Gastroesophageal sphincter (tissue), 4 donors: ENCODE results near the gene NSD2. TPM values are rescaled to one million over a fixed set of nuclear protein-coding genes. Genes with fewer than 3 reads are reported as not detected.

ENCODE experiments used
- ATAC-seq: fragments of 150-250 bp; one replicate; pipeline ENCODE4 v1.9.1; 2016; ENCODE audit warnings: mild to moderate bottlenecking, moderate library complexity
- H3K27ac ChIP-seq, 4 donors: fragments of 200-600 bp; sonication (generic) in 3 of 4; 1 replicate in 3 of 4; 2 replicates in 1 of 4; pipeline ENCODE4 v1.5.1; 2016 to 2019
- H3K27me3 ChIP-seq: fragments of 200-600 bp; sonication (generic); one replicate; pipeline ENCODE4 v1.5.1; 2019
- H3K36me3 ChIP-seq, 2 donors: fragments of 200-600 bp; sonication (generic); one replicate each; pipeline ENCODE4 v1.5.1; 2019; ENCODE audit warnings: control low read depth in 1 of 2
- H3K4me1 ChIP-seq, 3 donors: fragments of 200-600 bp; sonication (generic); 1 replicate in 2 of 3; 2 replicates in 1 of 3; pipeline ENCODE4 v1.5.1; 2016 to 2019; ENCODE audit warnings: control low read depth in 2 of 3
- H3K4me3 ChIP-seq, 2 donors: fragments of 200-600 bp; sonication (generic); one replicate each; pipeline ENCODE4 v1.5.1; 2019; ENCODE audit warnings: mild to moderate bottlenecking in 1 of 2, moderate library complexity in 1 of 2
- H3K9me3 ChIP-seq, 3 donors: fragments of 200-600 bp; sonication (generic); one replicate each; pipeline ENCODE4 v1.5.1; 2017 to 2019; ENCODE audit warnings: control low read depth in 2 of 3
- CTCF ChIP-seq, 4 experiments: fragments of 200-600 bp in 2 of 4; fragments of 450-650 bp in 2 of 4; sonication (generic) in 1 of 4; IDR thresholded peaks; one replicate each; pipeline ENCODE4 v1.5.1; 2017 to 2019; ENCODE audit warnings: antibody characterized with exemption in 4 of 4, mild to moderate bottlenecking in 2 of 4, moderate library complexity in 2 of 4
- EP300 ChIP-seq: sonication (generic); formaldehyde crosslinking; IDR thresholded peaks from one replicate; pipeline ENCODE4 v1.6.1; 2017; ENCODE audit warnings: antibody characterized with exemption, mild to moderate bottlenecking
- POLR2A ChIP-seq, 2 donors: fragments of 450-650 bp; IDR thresholded peaks; one replicate each; pipeline ENCODE4 v1.6.1; 2017; ENCODE audit warnings: antibody characterized with exemption in 2 of 2, mild to moderate bottlenecking in 2 of 2, moderate library complexity in 1 of 2
- POLR2AphosphoS5 ChIP-seq: sonication (generic); formaldehyde crosslinking; IDR thresholded peaks from one replicate; pipeline ENCODE4 v1.6.1; 2017; ENCODE audit warnings: antibody characterized with exemption
- WGBS, 2 donors: methylation state at CpG; one replicate each; pipeline ENCODE4 v1.1.5; 2018; ENCODE audit warnings: low coverage in 1 of 2; 5-methylcytosine and 5-hydroxymethylcytosine counted together
- total RNA-seq, 4 donors: library from RNA; depleted of rRNA; stranded (reverse); fragments of >200 nt; gene quantifications; one replicate each; pipeline ENCODE4 v1.1.0, GENCODE V29; 2016

The NSD2 gene
- total RNA-seq, 4 donors from 2014 or later: 37.8 to 47.3 (median 39.4) TPM

DNA sequence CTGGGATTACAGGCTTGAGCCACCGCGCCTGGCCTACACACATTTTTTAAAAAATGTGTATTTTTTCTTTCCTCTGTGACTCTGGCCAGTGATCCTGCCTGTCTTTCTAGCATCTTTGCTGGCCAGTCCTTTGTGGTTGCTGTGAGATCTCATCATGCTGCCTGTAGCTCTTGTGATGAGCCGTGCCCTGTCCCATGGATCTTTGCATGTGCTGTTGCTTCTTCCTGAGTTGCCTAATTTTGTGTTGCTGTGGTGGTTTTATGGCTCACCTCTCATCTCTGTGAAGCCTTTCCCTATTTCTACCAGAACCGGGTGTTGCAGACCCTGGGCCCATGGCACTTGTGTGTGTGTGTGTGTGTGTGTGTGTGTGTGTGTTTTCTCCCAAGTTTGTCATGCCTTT is 8.3 kb downstream of the NSD2 start:
- TF ChIP-seq EP300 (no peak), POLR2A (IDR thresholded peaks at IDR 0.05) (no peak), POLR2AphosphoS5 (no peak), CTCF (IDR thresholded peaks at IDR 0.05) (no peak)
- Histone ChIP-seq H3K27me3 (no peaks in the 10 kb centered on the region), H3K4me1 (no peaks in the 10 kb centered on the region), H3K4me3 (no peak overlapping the region), H3K27ac (no peak overlapping the region), H3K36me3 (no peaks in the 10 kb centered on the region), H3K9me3 (no peaks in the 10 kb centered on the region)
- ATAC-seq: no peak
- 83 to 89% methylated on average over 1 to 4 of the region's 4 CpGs for WGBS, 2 donors

GRCh38 chr4:1880332-1880731 is 9.1 kb downstream of the NSD2 start:
- no peaks in the 10 kb centered on the region for H3K9me3 ChIP-seq
- ATAC-seq: no peak
- H3K36me3 ChIP-seq: no peaks in the 10 kb centered on the region
- H3K4me3 ChIP-seq: no peak overlapping the region
- H3K4me1 ChIP-seq: no peaks in the 10 kb centered on the region
- TF ChIP-seq CTCF (IDR thresholded peaks at IDR 0.05): no peak
- no peak for TF ChIP-seq EP300
- no peak for TF ChIP-seq POLR2AphosphoS5
- no peak for TF ChIP-seq POLR2A (IDR thresholded peaks at IDR 0.05)
- no peak overlapping the region for H3K27ac ChIP-seq
- no peaks in the 10 kb centered on the region for H3K27me3 ChIP-seq
- WGBS, 2 donors: 90 to 100% methylated on average over 1 of the region's 1 CpG

DNA sequence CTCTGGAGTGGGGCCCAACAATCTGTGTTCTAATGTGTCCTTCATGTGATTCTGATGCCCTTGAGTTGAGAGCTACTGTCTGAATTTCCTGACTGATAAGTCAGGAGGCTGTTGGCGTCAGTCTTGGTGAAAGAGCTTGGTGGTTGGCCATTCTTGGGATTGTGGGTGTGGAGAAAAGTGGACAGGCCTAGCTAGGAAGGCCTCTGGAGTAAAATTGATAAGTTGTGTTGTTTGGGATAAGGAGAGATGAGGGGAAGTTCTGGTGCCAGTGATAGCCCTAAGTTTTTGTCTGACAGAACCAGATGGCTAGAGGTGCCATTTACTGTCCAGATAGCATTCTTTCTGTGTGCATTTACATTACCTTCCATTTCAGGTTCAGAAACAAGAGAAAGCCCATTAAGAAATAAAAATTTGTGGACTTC is 11.7 kb downstream of the NSD2 start:
- Histone ChIP-seq H3K27ac (no peak overlapping the region), H3K27me3 (no peaks in the 10 kb centered on the region), H3K4me3 (no peak overlapping the region), H3K4me1 (no peaks in the 10 kb centered on the region), H3K9me3 (no peaks in the 10 kb centered on the region), H3K36me3 (no peaks in the 10 kb centered on the region)
- TF ChIP-seq POLR2AphosphoS5 (no peak), EP300 (no peak), POLR2A (IDR thresholded peaks at IDR 0.05) (no peak)
- no peak for ATAC-seq
- WGBS, 2 donors: 100% methylated on average over 1 of the region's 1 CpG

- no peaks in the 10 kb centered on the region for H3K36me3 ChIP-seq
- no peaks in the 10 kb centered on the region for H3K9me3 ChIP-seq
- TF ChIP-seq POLR2AphosphoS5: no peak
- no peak for TF ChIP-seq CTCF (IDR thresholded peaks at IDR 0.05)
- TF ChIP-seq EP300: no peak
- no peak for TF ChIP-seq POLR2A (IDR thresholded peaks at IDR 0.05)
- WGBS, 2 donors: 80 to 87% methylated on average over 2 to 8 of the region's 8 CpGs
- no peaks in the 10 kb centered on the region for H3K27me3 ChIP-seq
- no peak overlapping the region for H3K27ac ChIP-seq
- no peaks in the 10 kb centered on the region for H3K4me1 ChIP-seq
- ATAC-seq: no peak
- no peak overlapping the region for H3K4me3 ChIP-seq
Measured at GRCh38 chr4:1883583-1883982, 12.4 kb downstream of the NSD2 start.

DNA sequence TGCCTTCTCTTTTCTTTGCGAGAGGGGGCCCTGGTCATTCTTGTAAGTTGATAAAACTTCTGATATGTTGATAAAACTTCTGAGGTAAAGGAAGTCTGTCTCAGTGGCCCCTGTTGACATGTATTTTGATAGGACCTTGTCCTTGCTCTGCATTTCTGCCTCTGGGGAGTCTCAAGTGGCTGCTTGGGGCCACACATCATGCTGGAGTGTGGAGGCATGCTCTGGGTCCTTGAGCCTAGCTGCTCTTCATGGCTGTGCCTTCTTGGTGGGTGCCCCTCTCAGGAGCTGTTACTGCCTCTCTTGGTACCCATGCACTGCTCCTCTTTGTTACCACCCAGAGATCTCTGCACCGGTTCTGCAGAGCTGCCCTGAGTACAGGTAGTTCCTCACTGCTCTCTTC is 14.2 kb downstream of the NSD2 start:
- H3K36me3 ChIP-seq: no peaks in the 10 kb centered on the region
- no peaks in the 10 kb centered on the region for H3K27me3 ChIP-seq
- no peaks in the 10 kb centered on the region for H3K4me1 ChIP-seq
- no peak for ATAC-seq
- H3K9me3 ChIP-seq: no peaks in the 10 kb centered on the region
- H3K4me3 ChIP-seq: no peak overlapping the region
- TF ChIP-seq POLR2A (IDR thresholded peaks at IDR 0.05) (no peak), CTCF (IDR thresholded peaks at IDR 0.05) (no peak), EP300 (no peak), POLR2AphosphoS5 (no peak)
- WGBS, 2 donors: 76 to 90% methylated on average over 2 of the region's 2 CpGs
- H3K27ac ChIP-seq: no peak overlapping the region
